Neural cell (in vitro differentiated cells): ENCODE measurements around the gene SDK1. TPM values are rescaled to one million over a fixed set of nuclear protein-coding genes. Genes with fewer than 3 reads are reported as not detected.

Experiments
- H2AFZ ChIP-seq: fragments of 200-600, 300-800 bp; sonication (generic), shearing (Covaris generic); 2 replicates; pipeline ENCODE4 v1.6.0; 2014; ENCODE audit warnings: low read depth, mild to moderate bottlenecking, antibody characterized with exemption, low read length, moderate library complexity
- H3F3A ChIP-seq: fragments of 200-600 bp; shearing (Covaris generic); 2 replicates; pipeline ENCODE4 v1.6.1; 2016; ENCODE audit warnings: mild to moderate bottlenecking, moderate library complexity, mixed read lengths, antibody characterized with exemption, low read length; ENCODE audit not compliant: insufficient read depth, poor library complexity, severe bottlenecking
- H3K27ac ChIP-seq: fragments of 200-600, 300-800 bp; sonication (generic), shearing (Covaris generic); 2 replicates; pipeline ENCODE4 v1.5.1; 2014; ENCODE audit warnings: mild to moderate bottlenecking, low read length, moderate library complexity
- H3K27me3 ChIP-seq: fragments of 300-800, 200-600 bp; sonication (generic), shearing (Covaris generic); 2 replicates; pipeline ENCODE4 v1.6.0; 2014; ENCODE audit warnings: mild to moderate bottlenecking, low read depth, low read length, moderate library complexity; ENCODE audit not compliant: insufficient read depth
- H3K36me3 ChIP-seq: fragments of 300-800, 200-600 bp; sonication (generic), shearing (Covaris generic); 2 replicates; pipeline ENCODE4 v1.5.1; 2014; ENCODE audit warnings: mild to moderate bottlenecking, antibody characterized with exemption, low read length, moderate library complexity; ENCODE audit not compliant: insufficient read depth
- H3K4me2 ChIP-seq: fragments of 300-800, 200-600 bp; sonication (generic), shearing (Covaris generic); 2 replicates; pipeline ENCODE4 v1.6.0; 2014; ENCODE audit warnings: mild to moderate bottlenecking, low read length
- H3K4me3 ChIP-seq: fragments of 300-800, 200-600 bp; sonication (generic), shearing (Covaris generic); 2 replicates; pipeline ENCODE4 v1.5.1; 2014; ENCODE audit warnings: mild to moderate bottlenecking, low read length, moderate library complexity
- H3K79me2 ChIP-seq: fragments of 200-600 bp; shearing (Covaris generic); replicated peaks from 2 replicates; pipeline ENCODE4 v1.6.0; 2014; ENCODE audit warnings: mild to moderate bottlenecking, low read length, moderate library complexity; ENCODE audit not compliant: insufficient read depth
- H3K9ac ChIP-seq: fragments of 300-800, 200-600 bp; sonication (generic), shearing (Covaris generic); 2 replicates; pipeline ENCODE4 v1.6.1; 2016; ENCODE audit warnings: mild to moderate bottlenecking, low read length, mixed read lengths
- H3K9me2 ChIP-seq: fragments of 200-600 bp; shearing (Covaris generic); 2 replicates; pipeline ENCODE4 v1.6.1; 2016; ENCODE audit warnings: mild to moderate bottlenecking, low read length, mixed read lengths; ENCODE audit not compliant: insufficient read depth
- H3K9me3 ChIP-seq: fragments of 200-600, 300-800 bp; sonication (generic), shearing (Covaris generic); 2 replicates; pipeline ENCODE4 v1.6.1; 2016; ENCODE audit warnings: mild to moderate bottlenecking, mixed run types, low read length, moderate library complexity, mixed read lengths
- H4K20me1 ChIP-seq: fragments of 200-600 bp; shearing (Covaris generic); 2 replicates; pipeline ENCODE4 v1.6.1; 2016; ENCODE audit warnings: mild to moderate bottlenecking, mixed run types; ENCODE audit not compliant: insufficient read depth
- CTCF ChIP-seq: fragments of 450-650 bp; IDR thresholded peaks from 2 replicates; pipeline ENCODE4 v1.5.1; 2014; ENCODE audit warnings: antibody characterized with exemption, mild to moderate bottlenecking, moderate library complexity; ENCODE audit not compliant: poor library complexity, severe bottlenecking
- EP300 ChIP-seq: fragments of 450-650 bp; conservative IDR thresholded peaks from 2 replicates; pipeline ENCODE4 v1.6.1; 2014; ENCODE audit warnings: antibody characterized with exemption, mild to moderate bottlenecking, moderate library complexity; ENCODE audit not compliant: poor library complexity, severe bottlenecking
- EZH2 ChIP-seq: fragments of 200-600, 300-800 bp; shearing (Covaris generic), sonication (generic); IDR thresholded peaks from 2 replicates; pipeline ENCODE4 v1.6.1; 2014; ENCODE audit warnings: antibody characterized with exemption, low read length, borderline replicate concordance, mild to moderate bottlenecking; ENCODE audit not compliant: insufficient read depth, poor library complexity, severe bottlenecking
- MXI1 ChIP-seq: fragments of 450-650 bp; conservative IDR thresholded peaks from 2 replicates; pipeline ENCODE4 v1.6.1; 2014; ENCODE audit warnings: antibody characterized with exemption, mild to moderate bottlenecking; ENCODE audit not compliant: poor library complexity, severe bottlenecking
- POLR2AphosphoS5 ChIP-seq: IDR thresholded peaks from 2 replicates; pipeline ENCODE4 v1.6.1; 2012
- RAD21 ChIP-seq: fragments of 450-650 bp; conservative IDR thresholded peaks from 2 replicates; pipeline ENCODE4 v1.6.1; 2014; ENCODE audit warnings: antibody characterized with exemption, mild to moderate bottlenecking, moderate library complexity
- REST ChIP-seq: IDR thresholded peaks from 2 replicates; pipeline ENCODE4 v1.6.1; 2012; ENCODE audit warnings: borderline replicate concordance
- SMC3 ChIP-seq: fragments of 450-650 bp; conservative IDR thresholded peaks from 2 replicates; pipeline ENCODE4 v1.6.1; 2014; ENCODE audit warnings: antibody characterized with exemption, mild to moderate bottlenecking, moderate library complexity; ENCODE audit not compliant: poor library complexity
- TAF1 ChIP-seq: IDR thresholded peaks from 2 replicates; pipeline ENCODE4 v1.6.1; 2012; ENCODE audit warnings: low read depth
- polyA plus RNA-seq: library from polyadenylated mRNA; depleted of rRNA; stranded (reverse); fragments of >200 nt; gene quantifications from 2 replicates; pipeline ENCODE4 v1.2.3, GENCODE V29; 2014

Gene SDK1
- polyA plus RNA-seq, 1 donor from 2014 or later, result 2.7 TPM

- no peak for TF ChIP-seq MXI1
- no peak for TF ChIP-seq POLR2AphosphoS5
- no peak for TF ChIP-seq EP300
- TF ChIP-seq CTCF, result no peak
- TF ChIP-seq SMC3, result no peak
- TF ChIP-seq REST, result no peak
- TF ChIP-seq RAD21, result no peak
- Histone ChIP-seq H3K9me3 (no peaks in the 10 kb centered on the region), H3K27ac (no peak overlapping the region), H3K27me3 (no peaks in the 10 kb centered on the region), H3K4me3 (no peak overlapping the region), H4K20me1 (no peaks in the 10 kb centered on the region), H3F3A (no peaks in the 10 kb centered on the region), H3K79me2 (no peaks in the 10 kb centered on the region), H3K4me2 (no peak overlapping the region), H3K9me2 (no peaks in the 10 kb centered on the region), H3K36me3 (no peaks in the 10 kb centered on the region), H2AFZ (no peak overlapping the region), H3K9ac (no peak overlapping the region)
These were observed 21.8 kb upstream of the SDK1 start for GRCh38 chr7:3279147-3279818.

GRCh38 chr7:3280445-3280844 is 20.6 kb upstream of the SDK1 start:
- TF ChIP-seq EP300 (no peak), POLR2AphosphoS5 (no peak), MXI1 (no peak), SMC3 (no peak), REST (no peak), TAF1 (no peak), CTCF (no peak), EZH2 (no peak), RAD21 (no peak)
- no peak overlapping the region for H3K9ac ChIP-seq
- no peak overlapping the region for H3K27ac ChIP-seq
- no peaks in the 10 kb centered on the region for H3K9me3 ChIP-seq
- H2AFZ ChIP-seq, result no peak overlapping the region
- no peaks in the 10 kb centered on the region for H3K36me3 ChIP-seq
- H3K4me3 ChIP-seq, result no peak overlapping the region
- H4K20me1 ChIP-seq, result no peaks in the 10 kb centered on the region
- H3F3A ChIP-seq, result no peaks in the 10 kb centered on the region
- H3K27me3 ChIP-seq, result no peaks in the 10 kb centered on the region
- H3K4me2 ChIP-seq, result no peak overlapping the region
- H3K9me2 ChIP-seq, result no peaks in the 10 kb centered on the region
- no peaks in the 10 kb centered on the region for H3K79me2 ChIP-seq
